IPS DF 6.9 (cell line): Measurements from ENCODE around the gene PGA4.
"Not testable (repeated sequence)": the region's sequence is repeated elsewhere in the genome, so short reads cannot be mapped to it uniquely, and the experiment has no call there.

Source experiments
- DNase-seq: peaks from one replicate; pipeline ENCODE4 v3.0.0-alpha.2; 2013; ENCODE audit warnings: low read depth, low spot score
- H3K27ac ChIP-seq: one replicate; pipeline ENCODE4 v1.5.1; 2013; ENCODE audit warnings: low read length, control low read depth
- H3K27me3 ChIP-seq: 2 replicates; pipeline ENCODE4 v1.6.1; 2013; ENCODE audit warnings: mild to moderate bottlenecking, low read length; ENCODE audit not compliant: control insufficient read depth, insufficient read depth
- H3K36me3 ChIP-seq: 2 replicates; pipeline ENCODE4 v1.6.1; 2013; ENCODE audit warnings: low read length; ENCODE audit not compliant: control insufficient read depth, insufficient read depth
- H3K4me1 ChIP-seq: 2 replicates; pipeline ENCODE4 v1.6.1; 2013; ENCODE audit warnings: low read length; ENCODE audit not compliant: control insufficient read depth, insufficient read depth
- H3K4me3 ChIP-seq: 2 replicates; pipeline ENCODE4 v1.5.1; 2013; ENCODE audit warnings: mild to moderate bottlenecking, low read length
- H3K9me3 ChIP-seq: 2 replicates; pipeline ENCODE4 v1.6.1; 2013; ENCODE audit warnings: low read length, inconsistent platforms; ENCODE audit not compliant: control insufficient read depth, insufficient read depth
- WGBS: extraction: QIAGEN DNeasy Blood & Tissue Kit; methylation state at CpG from one replicate; pipeline ENCODE4 v1.1.7; 2013; ENCODE audit warnings: mixed read lengths, missing lambda C conversion rate; ENCODE audit not compliant: insufficient read length, insufficient coverage; 5-methylcytosine and 5-hydroxymethylcytosine counted together

The PGA4 gene

GRCh38 chr11:61203873-61204272, 18.3 kb upstream of the PGA4 start:
- not testable (repeated sequence) for H3K27ac ChIP-seq, H3K36me3 ChIP-seq, DNase-seq, H3K9me3 ChIP-seq, H3K4me3 ChIP-seq, H3K4me1 ChIP-seq, H3K27me3 ChIP-seq
- no CpG with 5 or more reads among the region's 5 CpGs for WGBS

- H3K27me3 ChIP-seq, DNase-seq, H3K9me3 ChIP-seq, H3K27ac ChIP-seq, H3K4me1 ChIP-seq, H3K4me3 ChIP-seq, H3K36me3 ChIP-seq: not testable (repeated sequence)
- no CpG with 5 or more reads among the region's 14 CpGs for WGBS
Observed at GRCh38 chr11:61204502-61205059, 17.6 kb upstream of the PGA4 start.

GRCh38 chr11:61207636-61208310, 14.4 kb upstream of the PGA4 start:
- not testable (repeated sequence) for DNase-seq, H3K4me1 ChIP-seq, H3K27ac ChIP-seq, H3K4me3 ChIP-seq, H3K9me3 ChIP-seq, H3K36me3 ChIP-seq, H3K27me3 ChIP-seq
- WGBS, result no CpG with 5 or more reads among the region's 9 CpGs

- H3K27ac ChIP-seq, H3K4me1 ChIP-seq, H3K4me3 ChIP-seq, H3K9me3 ChIP-seq, H3K36me3 ChIP-seq, DNase-seq, H3K27me3 ChIP-seq: not testable (repeated sequence)
- no CpG with 5 or more reads among the region's 6 CpGs for whole genome bisulfite sequencing
Observed at GRCh38 chr11:61210629-61211028, 11.5 kb upstream of the PGA4 start.

- H3K27me3 ChIP-seq, H3K4me1 ChIP-seq, H3K9me3 ChIP-seq, DNase-seq, H3K36me3 ChIP-seq, H3K27ac ChIP-seq, H3K4me3 ChIP-seq: not testable (repeated sequence)
- no CpG with 5 or more reads among the region's 10 CpGs for WGBS
Observed at GRCh38 chr11:61211327-61211952, 10.7 kb upstream of the PGA4 start.

- H3K27ac ChIP-seq, result not testable (repeated sequence)
Observed at GRCh38 chr11:61212202-61212601, 9.9 kb upstream of the PGA4 start.

GRCh38 chr11:61213711-61214324, 8.3 kb upstream of the PGA4 start:
- DNase-seq, H3K4me1 ChIP-seq, H3K27me3 ChIP-seq, H3K4me3 ChIP-seq, H3K9me3 ChIP-seq, H3K36me3 ChIP-seq, H3K27ac ChIP-seq: not testable (repeated sequence)
- no CpG with 5 or more reads among the region's 3 CpGs for WGBS

More at GRCh38 chr11:61212202-61212601, 9.9 kb upstream of the PGA4 start:
- H3K36me3 ChIP-seq, DNase-seq, H3K4me1 ChIP-seq, H3K9me3 ChIP-seq, H3K27me3 ChIP-seq, H3K4me3 ChIP-seq: not testable (repeated sequence)
- no CpG with 5 or more reads among the region's 15 CpGs for WGBS

- not testable (repeated sequence) for H3K27ac ChIP-seq, H3K36me3 ChIP-seq, H3K27me3 ChIP-seq, H3K4me1 ChIP-seq, DNase-seq, H3K9me3 ChIP-seq, H3K4me3 ChIP-seq
- WGBS, result no CpG with 5 or more reads among the region's 4 CpGs
Observed at GRCh38 chr11:61218306-61218705, 3.8 kb upstream of the PGA4 start.

- DNase-seq, H3K9me3 ChIP-seq, H3K36me3 ChIP-seq, H3K4me1 ChIP-seq, H3K27ac ChIP-seq, H3K27me3 ChIP-seq, H3K4me3 ChIP-seq: not testable (repeated sequence)
- no CpG with 5 or more reads among the region's 5 CpGs for WGBS
Observed at GRCh38 chr11:61219016-61219415, 3.1 kb upstream of the PGA4 start.

GRCh38 chr11:61222692-61223091, 545 bp downstream of the PGA4 start:
- not testable (repeated sequence) for H3K4me1 ChIP-seq, DNase-seq, H3K27ac ChIP-seq, H3K36me3 ChIP-seq, H3K4me3 ChIP-seq, H3K9me3 ChIP-seq, H3K27me3 ChIP-seq
- no CpG with 5 or more reads among the region's 5 CpGs for WGBS
